GM23338 (cell line): ENCODE measurements around the gene RRBP1. TPM values are rescaled to one million over a fixed set of nuclear protein-coding genes. Genes with fewer than 3 reads are reported as not detected.

Source experiments
- EZH2phosphoT487 ChIP-seq: fragments of 200-600 bp; sonication (generic); IDR thresholded peaks from one replicate; pipeline ENCODE4 v1.8.1; 2018; ENCODE audit warnings: antibody characterized with exemption; ENCODE audit not compliant: unreplicated experiment
- JUNB ChIP-seq: IDR thresholded peaks from one replicate; pipeline ENCODE4 v1.6.1; 2016; ENCODE audit warnings: antibody characterized with exemption; ENCODE audit not compliant: unreplicated experiment
- NANOG ChIP-seq: IDR thresholded peaks from 2 replicates; pipeline ENCODE4 v1.6.1; 2016; ENCODE audit warnings: antibody characterized with exemption, borderline replicate concordance
- POLR2AphosphoS5 ChIP-seq: IDR thresholded peaks from 2 replicates; pipeline ENCODE4 v1.6.1; 2016; ENCODE audit warnings: antibody characterized with exemption, low read depth
- STAT1 ChIP-seq: IDR thresholded peaks from one replicate; pipeline ENCODE4 v1.6.1; 2016; ENCODE audit warnings: antibody characterized with exemption; ENCODE audit not compliant: unreplicated experiment
- ZNF331 ChIP-seq: fragments of 250-450 bp; sonication (Bioruptor Pico); IDR thresholded peaks from 2 replicates; pipeline ENCODE4 v1.5.0; 2020; ENCODE audit warnings: low read depth, mild to moderate bottlenecking, moderate library complexity
- polyA plus RNA-seq: library from polyadenylated mRNA; unstranded; fragments of >200 nt; fragmentation: Nextera tagmentation; extraction: Ambion mirVana; gene quantifications from 2 replicates; pipeline ENCODE4 v1.2.1, GENCODE V29; 2016
- total RNA-seq: library from RNA; depleted of rRNA; stranded (reverse); fragments of >200 nt; shearing (Covaris generic); gene quantifications from 2 replicates; pipeline ENCODE4 v1.2.3, GENCODE V29; 2014
- TF ChIP-seq, protein P1 (sequence below): fragments of 250-450 bp; sonication (Bioruptor Pico); IDR thresholded peaks from 2 replicates; pipeline ENCODE4 v1.5.0; 2020; ENCODE audit warnings: mild to moderate bottlenecking, moderate library complexity
- TF ChIP-seq, protein P2 (sequence below): IDR thresholded peaks from one replicate; pipeline ENCODE4 v1.6.1; 2018; ENCODE audit warnings: antibody characterized with exemption; ENCODE audit not compliant: unreplicated experiment
- TF ChIP-seq, protein P3 (sequence below): IDR thresholded peaks from 2 replicates; pipeline ENCODE4 v1.6.1; 2016; ENCODE audit warnings: antibody characterized with exemption

Gene RRBP1
- total and polyA plus RNA-seq, 2 experiments from 2014 or later = 105 to 113 TPM

- TF ChIP-seq, protein P1, sequence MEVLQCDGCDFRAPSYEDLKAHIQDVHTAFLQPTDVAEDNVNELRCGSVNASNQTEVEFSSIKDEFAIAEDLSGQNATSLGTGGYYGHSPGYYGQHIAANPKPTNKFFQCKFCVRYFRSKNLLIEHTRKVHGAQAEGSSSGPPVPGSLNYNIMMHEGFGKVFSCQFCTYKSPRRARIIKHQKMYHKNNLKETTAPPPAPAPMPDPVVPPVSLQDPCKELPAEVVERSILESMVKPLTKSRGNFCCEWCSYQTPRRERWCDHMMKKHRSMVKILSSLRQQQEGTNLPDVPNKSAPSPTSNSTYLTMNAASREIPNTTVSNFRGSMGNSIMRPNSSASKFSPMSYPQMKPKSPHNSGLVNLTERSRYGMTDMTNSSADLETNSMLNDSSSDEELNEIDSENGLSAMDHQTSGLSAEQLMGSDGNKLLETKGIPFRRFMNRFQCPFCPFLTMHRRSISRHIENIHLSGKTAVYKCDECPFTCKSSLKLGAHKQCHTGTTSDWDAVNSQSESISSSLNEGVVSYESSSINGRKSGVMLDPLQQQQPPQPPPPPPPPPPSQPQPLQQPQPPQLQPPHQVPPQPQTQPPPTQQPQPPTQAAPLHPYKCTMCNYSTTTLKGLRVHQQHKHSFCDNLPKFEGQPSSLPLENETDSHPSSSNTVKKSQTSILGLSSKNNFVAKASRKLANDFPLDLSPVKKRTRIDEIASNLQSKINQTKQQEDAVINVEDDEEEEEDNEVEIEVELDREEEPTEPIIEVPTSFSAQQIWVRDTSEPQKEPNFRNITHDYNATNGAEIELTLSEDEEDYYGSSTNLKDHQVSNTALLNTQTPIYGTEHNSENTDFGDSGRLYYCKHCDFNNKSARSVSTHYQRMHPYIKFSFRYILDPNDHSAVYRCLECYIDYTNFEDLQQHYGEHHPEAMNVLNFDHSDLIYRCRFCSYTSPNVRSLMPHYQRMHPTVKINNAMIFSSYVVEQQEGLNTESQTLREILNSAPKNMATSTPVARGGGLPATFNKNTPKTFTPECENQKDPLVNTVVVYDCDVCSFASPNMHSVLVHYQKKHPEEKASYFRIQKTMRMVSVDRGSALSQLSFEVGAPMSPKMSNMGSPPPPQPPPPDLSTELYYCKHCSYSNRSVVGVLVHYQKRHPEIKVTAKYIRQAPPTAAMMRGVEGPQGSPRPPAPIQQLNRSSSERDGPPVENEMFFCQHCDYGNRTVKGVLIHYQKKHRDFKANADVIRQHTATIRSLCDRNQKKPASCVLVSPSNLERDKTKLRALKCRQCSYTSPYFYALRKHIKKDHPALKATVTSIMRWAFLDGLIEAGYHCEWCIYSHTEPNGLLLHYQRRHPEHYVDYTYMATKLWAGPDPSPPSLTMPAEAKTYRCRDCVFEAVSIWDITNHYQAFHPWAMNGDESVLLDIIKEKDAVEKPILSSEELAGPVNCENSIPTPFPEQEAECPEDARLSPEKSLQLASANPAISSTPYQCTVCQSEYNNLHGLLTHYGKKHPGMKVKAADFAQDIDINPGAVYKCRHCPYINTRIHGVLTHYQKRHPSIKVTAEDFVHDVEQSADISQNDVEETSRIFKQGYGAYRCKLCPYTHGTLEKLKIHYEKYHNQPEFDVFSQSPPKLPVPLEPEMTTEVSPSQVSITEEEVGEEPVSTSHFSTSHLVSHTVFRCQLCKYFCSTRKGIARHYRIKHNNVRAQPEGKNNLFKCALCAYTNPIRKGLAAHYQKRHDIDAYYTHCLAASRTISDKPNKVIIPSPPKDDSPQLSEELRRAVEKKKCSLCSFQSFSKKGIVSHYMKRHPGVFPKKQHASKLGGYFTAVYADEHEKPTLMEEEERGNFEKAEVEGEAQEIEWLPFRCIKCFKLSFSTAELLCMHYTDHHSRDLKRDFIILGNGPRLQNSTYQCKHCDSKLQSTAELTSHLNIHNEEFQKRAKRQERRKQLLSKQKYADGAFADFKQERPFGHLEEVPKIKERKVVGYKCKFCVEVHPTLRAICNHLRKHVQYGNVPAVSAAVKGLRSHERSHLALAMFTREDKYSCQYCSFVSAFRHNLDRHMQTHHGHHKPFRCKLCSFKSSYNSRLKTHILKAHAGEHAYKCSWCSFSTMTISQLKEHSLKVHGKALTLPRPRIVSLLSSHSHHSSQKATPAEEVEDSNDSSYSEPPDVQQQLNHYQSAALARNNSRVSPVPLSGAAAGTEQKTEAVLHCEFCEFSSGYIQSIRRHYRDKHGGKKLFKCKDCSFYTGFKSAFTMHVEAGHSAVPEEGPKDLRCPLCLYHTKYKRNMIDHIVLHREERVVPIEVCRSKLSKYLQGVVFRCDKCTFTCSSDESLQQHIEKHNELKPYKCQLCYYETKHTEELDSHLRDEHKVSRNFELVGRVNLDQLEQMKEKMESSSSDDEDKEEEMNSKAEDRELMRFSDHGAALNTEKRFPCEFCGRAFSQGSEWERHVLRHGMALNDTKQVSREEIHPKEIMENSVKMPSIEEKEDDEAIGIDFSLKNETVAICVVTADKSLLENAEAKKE (CRISPR knock-in tag) = no peak
- no peak for TF ChIP-seq NANOG
- no peak for TF ChIP-seq JUNB
- TF ChIP-seq EZH2phosphoT487 = no peak
- TF ChIP-seq STAT1 = no peak
- TF ChIP-seq, protein P2, sequence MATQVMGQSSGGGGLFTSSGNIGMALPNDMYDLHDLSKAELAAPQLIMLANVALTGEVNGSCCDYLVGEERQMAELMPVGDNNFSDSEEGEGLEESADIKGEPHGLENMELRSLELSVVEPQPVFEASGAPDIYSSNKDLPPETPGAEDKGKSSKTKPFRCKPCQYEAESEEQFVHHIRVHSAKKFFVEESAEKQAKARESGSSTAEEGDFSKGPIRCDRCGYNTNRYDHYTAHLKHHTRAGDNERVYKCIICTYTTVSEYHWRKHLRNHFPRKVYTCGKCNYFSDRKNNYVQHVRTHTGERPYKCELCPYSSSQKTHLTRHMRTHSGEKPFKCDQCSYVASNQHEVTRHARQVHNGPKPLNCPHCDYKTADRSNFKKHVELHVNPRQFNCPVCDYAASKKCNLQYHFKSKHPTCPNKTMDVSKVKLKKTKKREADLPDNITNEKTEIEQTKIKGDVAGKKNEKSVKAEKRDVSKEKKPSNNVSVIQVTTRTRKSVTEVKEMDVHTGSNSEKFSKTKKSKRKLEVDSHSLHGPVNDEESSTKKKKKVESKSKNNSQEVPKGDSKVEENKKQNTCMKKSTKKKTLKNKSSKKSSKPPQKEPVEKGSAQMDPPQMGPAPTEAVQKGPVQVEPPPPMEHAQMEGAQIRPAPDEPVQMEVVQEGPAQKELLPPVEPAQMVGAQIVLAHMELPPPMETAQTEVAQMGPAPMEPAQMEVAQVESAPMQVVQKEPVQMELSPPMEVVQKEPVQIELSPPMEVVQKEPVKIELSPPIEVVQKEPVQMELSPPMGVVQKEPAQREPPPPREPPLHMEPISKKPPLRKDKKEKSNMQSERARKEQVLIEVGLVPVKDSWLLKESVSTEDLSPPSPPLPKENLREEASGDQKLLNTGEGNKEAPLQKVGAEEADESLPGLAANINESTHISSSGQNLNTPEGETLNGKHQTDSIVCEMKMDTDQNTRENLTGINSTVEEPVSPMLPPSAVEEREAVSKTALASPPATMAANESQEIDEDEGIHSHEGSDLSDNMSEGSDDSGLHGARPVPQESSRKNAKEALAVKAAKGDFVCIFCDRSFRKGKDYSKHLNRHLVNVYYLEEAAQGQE = no peak
- TF ChIP-seq, protein P3, sequence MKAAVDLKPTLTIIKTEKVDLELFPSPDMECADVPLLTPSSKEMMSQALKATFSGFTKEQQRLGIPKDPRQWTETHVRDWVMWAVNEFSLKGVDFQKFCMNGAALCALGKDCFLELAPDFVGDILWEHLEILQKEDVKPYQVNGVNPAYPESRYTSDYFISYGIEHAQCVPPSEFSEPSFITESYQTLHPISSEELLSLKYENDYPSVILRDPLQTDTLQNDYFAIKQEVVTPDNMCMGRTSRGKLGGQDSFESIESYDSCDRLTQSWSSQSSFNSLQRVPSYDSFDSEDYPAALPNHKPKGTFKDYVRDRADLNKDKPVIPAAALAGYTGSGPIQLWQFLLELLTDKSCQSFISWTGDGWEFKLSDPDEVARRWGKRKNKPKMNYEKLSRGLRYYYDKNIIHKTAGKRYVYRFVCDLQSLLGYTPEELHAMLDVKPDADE = no peak
- no peak for TF ChIP-seq ZNF331 (CRISPR knock-in tag)
- no peak for TF ChIP-seq POLR2AphosphoS5
These were observed 95.8 kb downstream of the RRBP1 start (continued) for GRCh38 chr20:17586250-17586649.
